GM20000 (cell line): ENCODE results near the gene GLRX5.

ENCODE experiments used
- DNase-seq: peaks from one replicate; pipeline ENCODE4 v3.0.0; 2012; ENCODE audit warnings: low spot score
- TF ChIP-seq, protein P1 (sequence below): IDR thresholded peaks from 2 replicates; pipeline ENCODE4 v1.5.1; 2012; ENCODE audit warnings: mild to moderate bottlenecking, control low read depth; ENCODE audit errors: extremely low read depth, missing control alignments

GLRX5 gene

DNA sequence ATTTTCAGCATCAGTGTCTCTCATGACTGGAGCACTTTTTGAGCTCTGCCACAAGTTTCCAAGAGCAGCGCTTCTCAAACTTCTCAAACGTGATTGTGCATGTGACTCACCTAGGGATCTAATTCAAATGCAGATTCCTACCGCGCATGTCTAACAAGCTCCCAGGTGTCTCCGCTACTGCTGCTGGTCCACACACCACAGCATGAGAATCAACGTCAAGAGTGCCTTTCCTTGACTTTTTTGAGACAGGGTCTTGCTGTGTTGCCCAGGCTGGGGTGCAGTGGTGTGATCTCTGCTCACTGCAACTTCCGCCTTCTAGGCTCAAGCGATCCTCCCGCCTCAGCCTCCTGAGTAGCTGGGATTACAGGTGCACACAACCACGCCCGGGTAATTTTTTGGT, 22.4 kb downstream of the GLRX5 start:
- DNase-seq = no peak
- TF ChIP-seq, protein P1, sequence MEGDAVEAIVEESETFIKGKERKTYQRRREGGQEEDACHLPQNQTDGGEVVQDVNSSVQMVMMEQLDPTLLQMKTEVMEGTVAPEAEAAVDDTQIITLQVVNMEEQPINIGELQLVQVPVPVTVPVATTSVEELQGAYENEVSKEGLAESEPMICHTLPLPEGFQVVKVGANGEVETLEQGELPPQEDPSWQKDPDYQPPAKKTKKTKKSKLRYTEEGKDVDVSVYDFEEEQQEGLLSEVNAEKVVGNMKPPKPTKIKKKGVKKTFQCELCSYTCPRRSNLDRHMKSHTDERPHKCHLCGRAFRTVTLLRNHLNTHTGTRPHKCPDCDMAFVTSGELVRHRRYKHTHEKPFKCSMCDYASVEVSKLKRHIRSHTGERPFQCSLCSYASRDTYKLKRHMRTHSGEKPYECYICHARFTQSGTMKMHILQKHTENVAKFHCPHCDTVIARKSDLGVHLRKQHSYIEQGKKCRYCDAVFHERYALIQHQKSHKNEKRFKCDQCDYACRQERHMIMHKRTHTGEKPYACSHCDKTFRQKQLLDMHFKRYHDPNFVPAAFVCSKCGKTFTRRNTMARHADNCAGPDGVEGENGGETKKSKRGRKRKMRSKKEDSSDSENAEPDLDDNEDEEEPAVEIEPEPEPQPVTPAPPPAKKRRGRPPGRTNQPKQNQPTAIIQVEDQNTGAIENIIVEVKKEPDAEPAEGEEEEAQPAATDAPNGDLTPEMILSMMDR = no peak

DNA sequence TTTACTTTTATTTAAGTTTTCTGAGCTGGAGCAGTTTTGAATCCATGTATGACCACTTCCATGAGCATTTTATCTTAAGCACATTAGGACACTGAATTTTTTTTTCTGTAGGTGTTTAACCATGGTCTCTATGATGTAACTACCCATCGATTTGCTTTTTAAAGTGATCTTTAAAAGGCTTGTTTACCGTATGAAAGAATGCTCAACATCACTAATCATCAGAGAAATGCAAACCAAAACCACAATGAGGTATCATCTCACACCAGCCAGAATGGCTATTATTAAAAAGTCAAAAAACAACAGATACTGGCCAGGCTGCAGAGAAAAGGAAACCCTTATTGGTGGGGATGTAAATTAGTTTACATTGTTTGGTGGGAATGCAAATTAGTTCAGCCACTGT, 23.0 kb downstream of the GLRX5 start:
- DNase-seq = no peak
- TF ChIP-seq, protein P1 = no peak

DNA sequence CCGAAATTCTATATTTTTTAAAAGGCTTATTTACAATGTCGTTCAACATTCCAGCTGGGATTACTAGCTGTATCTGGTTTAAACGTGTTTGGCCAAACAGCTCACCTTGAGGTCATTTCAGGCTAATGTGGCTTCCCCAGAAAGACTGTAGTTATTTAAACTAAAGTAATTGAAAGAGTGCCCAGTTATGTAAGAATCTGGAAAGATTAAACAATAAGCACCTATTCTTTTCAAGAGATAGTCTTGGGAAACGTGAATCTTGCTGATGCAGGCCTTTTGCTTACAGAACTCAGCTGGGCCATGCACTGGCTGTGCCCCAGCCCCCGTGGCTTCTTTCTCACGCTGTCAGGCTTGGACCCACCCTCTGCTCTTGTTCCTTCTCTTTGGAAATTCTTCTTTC, 24.4 kb downstream of the GLRX5 start:
- no peak for DNase-seq
- TF ChIP-seq, protein P1 = no peak

DNA sequence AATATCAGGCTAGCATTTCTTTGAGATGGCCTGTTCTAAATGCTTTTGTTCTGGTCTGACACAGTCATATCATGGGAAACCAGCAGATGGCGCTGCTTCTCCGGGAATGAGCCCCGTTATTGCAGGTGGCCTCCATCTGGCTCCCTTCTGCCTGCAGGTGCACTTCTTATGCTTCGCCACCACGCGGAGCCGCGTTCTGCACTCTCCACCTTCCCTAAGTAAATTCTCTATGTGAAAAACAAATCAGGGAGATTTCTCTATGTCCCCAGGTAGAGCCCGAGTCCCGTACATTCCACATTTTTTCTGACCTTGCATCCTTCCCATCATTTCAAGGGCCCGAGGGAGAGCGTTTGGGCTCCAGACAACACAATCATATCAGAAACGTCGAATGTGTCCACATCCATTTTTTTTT, 26.2 kb downstream of the GLRX5 start:
- TF ChIP-seq, protein P1 = peak; percentile 91
- DNase-seq = peak; percentile 83

DNA sequence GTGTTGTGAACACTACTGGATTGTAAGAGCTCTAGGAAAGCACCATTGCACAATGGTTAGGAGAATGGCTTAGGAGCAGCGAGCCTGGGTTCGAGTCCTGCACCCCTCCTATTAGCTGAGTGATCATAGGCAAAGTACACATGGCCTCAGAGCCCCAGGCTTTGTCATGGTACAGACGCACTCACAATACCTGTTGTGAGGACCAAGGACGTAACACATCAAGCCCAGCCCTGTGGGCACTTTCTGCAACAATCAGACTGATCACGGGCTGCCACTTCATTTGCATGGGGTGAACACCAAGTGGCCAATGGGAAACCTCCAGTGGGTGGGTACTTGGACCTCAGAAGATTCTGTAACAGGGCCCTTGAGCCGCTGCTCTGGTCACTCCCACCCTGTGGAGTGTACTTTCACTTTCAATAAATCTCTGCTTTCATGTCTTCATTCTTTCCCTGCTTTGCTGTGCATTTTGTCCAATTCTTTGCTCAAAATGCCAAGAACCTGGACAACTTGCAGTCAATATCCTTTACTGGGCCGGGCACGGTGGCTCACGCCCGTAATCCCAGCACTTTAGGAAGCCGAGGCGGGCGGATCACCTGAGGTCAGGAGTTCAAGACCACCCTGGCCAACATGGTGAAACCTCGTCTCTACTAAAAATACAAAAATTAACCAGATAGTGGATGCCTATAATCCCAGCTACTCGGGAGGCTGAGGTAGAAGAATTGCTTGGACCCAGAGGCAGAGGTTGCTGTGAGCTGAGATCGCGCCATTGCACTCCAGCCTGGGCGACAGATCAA, 28.2 kb downstream of the GLRX5 start:
- TF ChIP-seq, protein P1 = no peak
- DNase-seq = no peak

DNA sequence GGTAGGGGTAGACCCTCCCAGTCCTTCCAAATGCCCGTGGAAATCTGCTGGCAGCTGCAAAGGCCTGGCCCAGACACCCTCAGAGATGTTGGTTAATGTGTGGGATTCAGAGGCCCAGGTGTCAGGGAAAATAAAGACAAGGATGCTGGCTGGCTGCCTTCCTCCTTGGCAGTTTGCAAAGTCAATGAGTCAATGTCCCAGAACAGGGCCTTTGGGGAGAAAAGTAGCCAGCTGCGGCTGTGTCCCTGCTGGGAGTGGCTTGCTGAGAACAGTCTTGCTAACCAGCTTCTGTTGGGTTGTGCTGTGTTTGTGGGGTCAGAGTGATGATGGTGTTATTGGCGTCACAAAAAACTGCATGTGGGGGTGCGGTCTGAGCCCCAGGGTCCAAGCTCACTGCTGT, 29.2 kb downstream of the GLRX5 start:
- DNase-seq = no peak
- TF ChIP-seq, protein P1 = no peak

DNA sequence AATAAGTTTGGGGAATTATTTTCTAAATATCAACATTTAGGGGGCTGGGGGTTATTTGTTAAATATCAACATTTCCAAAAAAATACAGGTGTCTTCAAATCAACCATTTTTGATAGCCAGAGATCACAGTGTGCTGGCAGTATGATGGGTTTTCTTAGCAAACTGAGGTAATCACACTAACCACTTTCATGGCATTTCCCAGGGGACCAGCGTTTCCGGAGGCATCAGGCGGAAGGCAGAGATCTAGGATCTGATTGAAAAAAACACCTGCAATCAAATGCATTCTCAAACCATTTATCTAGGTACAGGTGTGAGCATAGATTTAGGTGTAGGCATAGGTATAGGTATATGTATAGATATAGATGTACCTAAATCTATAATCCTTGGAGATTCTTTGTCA, 34.6 kb downstream of the GLRX5 start:
- TF ChIP-seq, protein P1 = no peak
- DNase-seq = no peak
